Adrenal gland (tissue), 12 donors: ENCODE data around the gene TES. TPM values are rescaled to one million over a fixed set of nuclear protein-coding genes. Genes with fewer than 3 reads are reported as not detected.

Experiments used
- DNase-seq, 7 donors: peaks; one replicate each; pipeline ENCODE4 v3.0.0-alpha.2; 2019 to 2020
- H3K27ac ChIP-seq, 5 donors: fragments of 200-600 bp; sonication (generic) in 4 of 5; 1 replicate in 3 of 5; 2 replicates in 2 of 5; pipeline versions ENCODE4 v1.5.1 to v1.8.0; 2016 to 2020; ENCODE audit warnings: mild to moderate bottlenecking in 1 of 5
- H3K27me3 ChIP-seq: fragments of 200-600 bp; 2 replicates; pipeline ENCODE4 v1.8.0; 2021
- H3K36me3 ChIP-seq, 2 donors: fragments of 200-600 bp; replicated peaks in 1 of 2; 1 replicate in 1 of 2; 2 replicates in 1 of 2; pipeline versions ENCODE4 v1.5.1 to v1.8.0; 2018 to 2022
- H3K4me1 ChIP-seq, 2 donors: fragments of 200-600 bp; replicated peaks in 1 of 2; 1 replicate in 1 of 2; 2 replicates in 1 of 2; pipeline versions ENCODE4 v1.5.1 to v1.8.0; 2018 to 2021
- H3K4me3 ChIP-seq, 4 donors: fragments of 200-600 bp; sonication (generic) in 3 of 4; one replicate each; pipeline ENCODE4 v1.5.1; 2016 to 2018
- H3K9me3 ChIP-seq, 3 donors: fragments of 200-600 bp; sonication (generic) in 1 of 3; replicated peaks in 1 of 3; 1 replicate in 2 of 3; 2 replicates in 1 of 3; pipeline versions ENCODE4 v1.5.1 to v1.8.0; 2016 to 2021
- POLR2A ChIP-seq, 2 donors: fragments of 450-650 bp; IDR thresholded peaks; one replicate each; pipeline ENCODE4 v1.6.1; 2017; ENCODE audit warnings: antibody characterized with exemption in 2 of 2, mild to moderate bottlenecking in 2 of 2, moderate library complexity in 1 of 2
- WGBS, 4 donors: extraction: QIAGEN DNeasy Blood & Tissue Kit in 2 of 4; methylation state at CpG; one replicate each; pipeline versions ENCODE4 v1.1.5 to v1.1.7; 2013 to 2017; 5-methylcytosine and 5-hydroxymethylcytosine counted together
- intact Hi-C, 2 donors: fragments of 100-400 bp; cut with DNase I; formaldehyde crosslinking; loops; one replicate each; pipeline versions ENCODE4 v1.14.1 to v1.15.0; 2022 to 2023
- polyA plus RNA-seq, 3 donors: library from polyadenylated mRNA; stranded (reverse); fragments of 200-250 nt in 2 of 3; fragments of 350-450 nt in 1 of 3; fragmentation: Illumina TruSeq in 1 of 3; extraction: RNeasy Lipid Tissue Mini Kit (QIAGEN cat#74804) in 1 of 3; gene quantifications; one replicate each; pipeline ENCODE4 v1.2.3, GENCODE V29; 2013 to 2014
- total RNA-seq, 9 donors: library from RNA; depleted of rRNA in 4 of 9; stranded (reverse); fragments of >200 nt in 4 of 9; fragments of 120-200 nt in 1 of 9; fragmentation: NEBNext Ultra II Directional in 1 of 9; extraction: Animal tissue kit (Norgen Biotek cat#: 25700) in 1 of 9; gene quantifications; one replicate each; pipeline versions ENCODE4 v1.1.0 to v1.2.4, GENCODE V29; 2013 to 2023
- TF ChIP-seq, protein P1 (sequence below), 6 experiments: fragments of 450-650 bp in 4 of 6; fragments of 200-600 bp in 2 of 6; sonication (generic) in 1 of 6; IDR thresholded peaks; 1 replicate in 5 of 6; 2 replicates in 1 of 6; pipeline versions ENCODE4 v1.5.1 to v1.8.0; 2016 to 2021; ENCODE audit warnings: antibody characterized with exemption in 6 of 6, mild to moderate bottlenecking in 2 of 6, moderate library complexity in 1 of 6
- donor health status: healthy with polysubstance abuse.
- donor health status: Bipolar disorder and iron deficiency.
- donor health status: DM: yes; HTN: yes; CAD: no.
- donor health status: DM: no; HTN: no; CAD: no.
- donor health status: DM: no; HTN: no; CAD: no.
- donor health status: DM: yes; HTN: yes; CAD: no.

Gene TES
- total and polyA plus RNA-seq, 12 donors = 3.9 to 21.8 (median 12.5) TPM

DNA sequence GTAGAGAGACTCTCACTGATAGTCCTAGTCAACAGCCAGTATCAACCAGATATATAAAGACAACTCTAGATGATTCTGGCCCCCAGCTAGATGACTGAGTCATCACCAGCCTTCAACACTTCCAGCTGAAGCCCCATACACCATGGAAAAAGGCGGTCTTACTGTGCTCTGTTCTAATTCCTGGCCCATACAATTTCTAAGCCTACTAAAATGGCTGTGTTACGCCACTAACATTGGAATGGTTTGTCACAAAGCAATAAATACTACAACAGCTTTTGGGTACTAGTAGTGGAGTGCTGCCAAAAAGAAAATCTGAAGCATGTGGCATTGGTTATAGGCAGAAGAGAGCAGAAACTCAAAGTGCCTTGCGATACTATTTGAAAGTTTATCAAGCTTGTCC, 13.0 kb upstream of the TES start:
- whole genome bisulfite sequencing, 4 donors = 97 to 100% (median 97%) methylated on average over 3 of the region's 3 CpGs
- intact Hi-C loops = no loop called here

DNA sequence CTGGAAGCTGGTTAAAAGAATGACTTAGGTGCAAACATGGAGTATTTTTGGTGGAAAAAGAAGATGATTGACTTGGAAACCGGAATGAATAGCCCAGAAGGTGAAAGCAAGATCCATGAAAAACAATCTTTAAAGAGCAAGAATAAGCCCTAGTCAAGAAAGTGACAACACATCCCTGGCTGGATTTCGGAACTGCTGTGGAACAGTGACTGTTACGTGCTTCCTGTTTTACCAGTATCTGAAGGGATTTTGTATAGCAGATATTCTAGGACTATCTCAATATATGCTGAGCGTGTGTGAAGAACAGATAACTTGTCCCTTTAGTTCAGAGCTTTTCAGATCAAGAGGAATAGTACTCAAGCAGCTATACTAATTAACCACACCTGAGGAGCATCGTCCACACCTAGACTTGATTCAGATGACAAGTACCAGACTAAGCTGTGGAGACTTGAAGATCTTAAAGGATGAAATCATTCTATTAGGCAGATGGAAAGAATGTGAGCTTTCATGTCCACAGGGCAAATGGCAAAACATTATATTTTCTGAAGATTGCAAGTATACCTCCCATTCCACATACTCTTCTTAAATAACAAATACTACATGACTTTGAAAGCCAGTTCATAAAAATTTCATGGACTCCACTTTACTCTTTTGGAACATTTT, 11.5 kb upstream of the TES start:
- Histone ChIP-seq H3K27ac (no peak overlapping the region), H3K4me3 (no peak overlapping the region), H3K27me3 (no peaks in the 10 kb centered on the region), H3K4me1 (no peaks in the 10 kb centered on the region), H3K36me3 (no peaks in the 10 kb centered on the region), H3K9me3 (no peaks in the 10 kb centered on the region)
- 79 to 89% (median 87%) methylated on average over 5 of the region's 5 CpGs for WGBS, 4 donors
- no peak for TF ChIP-seq POLR2A (IDR thresholded peaks at IDR 0.05)
- TF ChIP-seq, protein P1, sequence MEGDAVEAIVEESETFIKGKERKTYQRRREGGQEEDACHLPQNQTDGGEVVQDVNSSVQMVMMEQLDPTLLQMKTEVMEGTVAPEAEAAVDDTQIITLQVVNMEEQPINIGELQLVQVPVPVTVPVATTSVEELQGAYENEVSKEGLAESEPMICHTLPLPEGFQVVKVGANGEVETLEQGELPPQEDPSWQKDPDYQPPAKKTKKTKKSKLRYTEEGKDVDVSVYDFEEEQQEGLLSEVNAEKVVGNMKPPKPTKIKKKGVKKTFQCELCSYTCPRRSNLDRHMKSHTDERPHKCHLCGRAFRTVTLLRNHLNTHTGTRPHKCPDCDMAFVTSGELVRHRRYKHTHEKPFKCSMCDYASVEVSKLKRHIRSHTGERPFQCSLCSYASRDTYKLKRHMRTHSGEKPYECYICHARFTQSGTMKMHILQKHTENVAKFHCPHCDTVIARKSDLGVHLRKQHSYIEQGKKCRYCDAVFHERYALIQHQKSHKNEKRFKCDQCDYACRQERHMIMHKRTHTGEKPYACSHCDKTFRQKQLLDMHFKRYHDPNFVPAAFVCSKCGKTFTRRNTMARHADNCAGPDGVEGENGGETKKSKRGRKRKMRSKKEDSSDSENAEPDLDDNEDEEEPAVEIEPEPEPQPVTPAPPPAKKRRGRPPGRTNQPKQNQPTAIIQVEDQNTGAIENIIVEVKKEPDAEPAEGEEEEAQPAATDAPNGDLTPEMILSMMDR (IDR thresholded peaks at IDR 0.05) = no peak
- intact Hi-C loops = no loop called here
- DNase-seq = no peak

More for the DNA sequence above, 13.0 kb upstream of the TES start:
- H3K4me1 ChIP-seq = no peaks in the 10 kb centered on the region
- no peak overlapping the region for H3K27ac ChIP-seq
- no peaks in the 10 kb centered on the region for H3K9me3 ChIP-seq
- DNase-seq = no peak
- TF ChIP-seq, protein P1 (IDR thresholded peaks at IDR 0.05) = no peak
- no peak for TF ChIP-seq POLR2A (IDR thresholded peaks at IDR 0.05)
- no peak overlapping the region for H3K4me3 ChIP-seq
- H3K36me3 ChIP-seq = no peaks in the 10 kb centered on the region
- H3K27me3 ChIP-seq = no peaks in the 10 kb centered on the region

DNA sequence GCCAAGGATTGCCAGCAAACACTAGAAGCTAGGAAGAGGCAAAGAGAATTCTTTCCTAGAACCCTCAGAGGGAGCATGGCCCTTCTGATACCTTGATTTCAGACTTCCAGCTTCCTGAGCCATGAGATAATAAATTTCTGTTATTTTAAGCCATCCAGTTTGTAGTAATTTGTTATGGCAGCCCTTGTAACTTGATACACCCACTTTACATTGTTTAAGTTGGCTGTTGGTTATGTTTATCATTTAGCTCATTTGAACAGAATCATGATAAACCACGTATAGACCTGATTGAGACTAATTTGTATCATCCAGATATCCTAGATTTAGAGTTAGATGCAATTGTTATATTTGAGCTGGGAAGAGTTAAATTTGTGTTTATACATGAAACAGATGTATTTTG, 9.4 kb upstream of the TES start:
- intact Hi-C loops = no loop called here
- Histone ChIP-seq H3K4me1 (no peaks in the 10 kb centered on the region), H3K4me3 (no peak overlapping the region), H3K27ac (no peak overlapping the region), H3K27me3 (no peaks in the 10 kb centered on the region), H3K9me3 (no peaks in the 10 kb centered on the region), H3K36me3 (no peaks in the 10 kb centered on the region)
- 48 to 75% (median 68%) methylated on average over 1 of the region's 1 CpG for WGBS, 4 donors
- DNase-seq = no peak
- TF ChIP-seq, protein P1 (IDR thresholded peaks at IDR 0.05) = no peak
- no peak for TF ChIP-seq POLR2A (IDR thresholded peaks at IDR 0.05)

DNA sequence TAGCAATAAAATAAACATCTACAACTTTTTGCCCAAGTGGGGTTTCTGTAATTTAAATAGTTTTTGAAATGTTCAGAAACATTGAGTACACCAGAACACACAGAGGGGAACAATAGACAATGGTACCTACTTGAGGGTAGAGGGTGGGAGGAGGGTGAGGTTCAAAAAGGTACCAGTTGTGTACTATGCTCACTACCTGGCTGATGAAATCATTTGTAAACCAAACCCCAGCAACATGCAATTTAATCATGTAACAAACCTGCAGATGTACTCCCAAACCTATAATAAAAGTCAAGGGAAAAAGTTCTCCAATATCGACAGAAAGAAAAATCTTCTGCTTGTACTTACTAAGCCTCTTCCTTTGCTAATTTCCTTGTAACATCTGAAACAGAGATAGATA, 4.2 kb upstream of the TES start:
- Histone ChIP-seq H3K9me3 (no peaks in the 10 kb centered on the region), H3K36me3 (no peaks in the 10 kb centered on the region), H3K4me1 (peaks cover 0 to 7% of the 10 kb centered on the region in 2 donors), H3K27ac (no peak overlapping the region), H3K4me3 (no peak overlapping the region), H3K27me3 (peaks cover 1% of the 10 kb centered on the region)
- TF ChIP-seq POLR2A (IDR thresholded peaks at IDR 0.05) = no peak
- TF ChIP-seq, protein P1 (IDR thresholded peaks at IDR 0.05) = no peak
- intact Hi-C loops = no loop called here
- 87 to 96% (median 89%) methylated on average over 1 of the region's 1 CpG for WGBS, 4 donors
- no peak for DNase-seq
